GM18499 (cell line): ENCODE measurements around the gene SH3BGRL2.
"Not testable (repeated sequence)": the region's sequence is repeated elsewhere in the genome, so short reads cannot be mapped to it uniquely, and the experiment has no call there.

ENCODE experiments used
- ATAC-seq: cut with Tn5 transposase; IDR thresholded peaks from one replicate; pipeline ENCODE4 v1.9.1; 2021; ENCODE audit warnings: moderate number of reproducible peaks; ENCODE audit not compliant: insufficient read depth, unreplicated experiment

Gene SH3BGRL2

DNA sequence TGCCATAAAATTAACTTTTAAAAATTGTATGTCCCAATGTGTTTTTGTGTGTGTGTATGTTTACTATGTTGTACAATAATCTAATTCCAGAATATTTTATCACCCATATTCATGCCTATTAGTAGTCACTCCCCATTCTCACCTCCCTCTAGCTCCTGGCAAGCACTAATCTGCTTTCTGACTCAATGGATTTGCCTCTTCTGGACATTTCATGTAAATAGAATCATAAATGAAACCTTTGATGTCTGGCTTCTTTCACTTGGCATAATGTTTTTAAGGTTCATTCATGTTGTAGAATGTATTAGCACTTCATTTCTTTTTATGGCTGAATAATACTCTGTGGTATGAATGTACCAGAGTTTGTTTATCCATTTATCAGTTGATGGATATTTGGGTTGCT is 15.4 kb downstream of the SH3BGRL2 start:
- no peak for ATAC-seq

GRCh38 chr6:79647741-79648140 is 16.6 kb downstream of the SH3BGRL2 start:
- no peak for ATAC-seq

- ATAC-seq = no peak
Observed at GRCh38 chr6:79648328-79648727, 17.2 kb downstream of the SH3BGRL2 start.

DNA sequence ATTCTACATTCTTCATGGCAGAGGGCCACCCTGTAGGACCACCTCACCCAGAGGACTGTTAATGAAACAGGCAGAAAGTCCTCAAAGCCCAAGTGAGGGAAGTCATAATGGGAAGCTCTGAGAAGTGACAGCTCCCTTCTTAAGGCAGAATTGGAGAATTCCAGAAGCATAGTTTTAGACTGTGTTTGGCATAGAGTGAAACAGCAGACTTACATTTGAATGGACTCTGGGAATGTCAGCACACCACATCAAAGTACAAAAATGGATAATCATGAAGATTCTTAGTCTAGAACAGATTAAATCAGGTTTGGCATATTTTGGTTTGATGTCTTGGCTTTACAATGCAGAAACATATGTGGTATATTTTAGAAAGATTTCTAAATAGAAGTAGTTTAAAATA is 17.9 kb downstream of the SH3BGRL2 start:
- no peak for ATAC-seq

DNA sequence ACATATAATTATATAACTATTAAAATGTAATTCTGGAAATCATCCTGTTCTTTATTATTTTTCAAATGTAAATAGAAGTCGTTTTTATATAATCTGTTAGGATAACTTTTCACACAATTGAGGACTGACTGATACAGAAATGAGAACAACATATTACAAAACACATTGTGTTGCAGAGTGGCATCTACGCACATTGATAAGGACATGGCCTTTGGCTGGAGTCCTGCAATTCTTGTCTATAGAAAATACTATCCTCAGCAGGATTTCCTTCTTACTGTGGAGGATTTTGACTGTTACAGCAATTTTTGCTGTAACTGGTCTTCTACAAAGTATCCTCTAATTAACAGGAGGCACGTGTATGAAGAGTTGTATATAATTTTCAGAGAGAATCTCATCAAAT is 19.8 kb downstream of the SH3BGRL2 start:
- ATAC-seq = no peak

GRCh38 chr6:79656134-79656533 is 25.0 kb downstream of the SH3BGRL2 start:
- no peak for ATAC-seq

GRCh38 chr6:79657238-79657637 is 26.1 kb downstream of the SH3BGRL2 start:
- ATAC-seq = no peak

DNA sequence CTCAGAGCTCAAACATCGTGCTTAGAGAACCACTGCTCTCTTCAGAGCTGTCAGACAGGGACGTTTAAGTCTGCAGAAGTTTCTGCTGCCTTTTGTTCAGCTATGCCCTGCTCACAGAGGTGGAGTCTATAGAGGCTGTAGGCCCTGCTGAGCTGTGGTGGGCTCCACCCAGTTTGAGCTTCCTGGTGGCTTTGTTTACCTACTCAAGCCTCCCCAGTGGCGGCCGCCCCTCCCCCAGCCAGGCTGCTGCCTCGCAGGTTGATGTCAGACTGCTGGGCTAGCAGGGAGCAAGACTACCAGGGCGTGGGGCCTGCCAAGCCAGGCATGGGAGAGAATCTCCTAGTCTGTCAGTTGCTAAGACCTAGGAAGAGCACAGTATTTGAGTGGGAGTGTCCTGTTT is 32.5 kb downstream of the SH3BGRL2 start:
- ATAC-seq = not testable (repeated sequence)

GRCh38 chr6:79665725-79666551 is 34.8 kb downstream of the SH3BGRL2 start:
- no peak for ATAC-seq

GRCh38 chr6:79666634-79667033 is 35.5 kb downstream of the SH3BGRL2 start:
- no peak for ATAC-seq

GRCh38 chr6:79668381-79668780 is 37.3 kb downstream of the SH3BGRL2 start:
- ATAC-seq = no peak

DNA sequence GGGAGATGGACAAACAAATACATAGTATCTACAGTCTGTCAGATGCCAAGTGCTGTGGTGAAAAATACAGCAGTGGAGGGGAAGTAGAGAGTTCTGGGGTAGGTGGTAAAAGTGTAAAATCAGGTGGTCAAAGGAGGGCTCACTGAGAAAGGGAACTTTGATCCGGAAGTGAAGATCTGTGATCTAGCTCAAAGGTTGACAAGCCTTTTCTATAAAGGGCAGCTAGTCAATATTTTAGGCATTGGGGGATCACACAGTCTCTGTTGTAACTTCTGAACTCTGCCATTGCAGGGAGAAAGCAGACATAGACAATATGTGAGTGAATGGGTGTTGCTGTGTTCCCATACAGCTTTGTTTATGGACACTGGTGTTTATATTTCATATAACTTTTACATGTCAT is 38.6 kb downstream of the SH3BGRL2 start:
- ATAC-seq = no peak

GRCh38 chr6:79670789-79671188 is 39.7 kb downstream of the SH3BGRL2 start:
- ATAC-seq = no peak

- ATAC-seq = no peak
Observed at GRCh38 chr6:79671600-79672266, 40.6 kb downstream of the SH3BGRL2 start.

- no peak for ATAC-seq
Observed at GRCh38 chr6:79672631-79673111, 41.5 kb downstream of the SH3BGRL2 start.

DNA sequence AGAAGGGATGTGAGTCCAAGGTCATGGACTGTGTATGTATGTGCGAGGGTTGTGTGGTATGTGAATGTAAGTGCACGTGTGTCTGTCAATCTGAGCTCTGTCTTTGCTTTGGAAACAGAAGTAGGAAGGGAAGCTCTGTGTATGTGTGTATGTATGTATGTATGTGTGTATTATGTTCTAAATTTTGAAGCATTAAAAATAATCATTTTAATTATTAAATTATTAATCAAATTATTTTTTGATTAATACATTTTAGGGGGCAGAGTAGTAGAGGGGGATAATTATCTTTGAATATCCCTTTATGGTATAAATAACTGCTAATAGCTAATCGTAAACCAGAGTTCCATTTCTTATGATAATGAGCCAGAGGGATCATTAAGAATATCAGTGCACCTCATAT is 42.8 kb downstream of the SH3BGRL2 start:
- ATAC-seq = no peak

- ATAC-seq = no peak
Observed at GRCh38 chr6:79676785-79677736, 45.9 kb downstream of the SH3BGRL2 start.

DNA sequence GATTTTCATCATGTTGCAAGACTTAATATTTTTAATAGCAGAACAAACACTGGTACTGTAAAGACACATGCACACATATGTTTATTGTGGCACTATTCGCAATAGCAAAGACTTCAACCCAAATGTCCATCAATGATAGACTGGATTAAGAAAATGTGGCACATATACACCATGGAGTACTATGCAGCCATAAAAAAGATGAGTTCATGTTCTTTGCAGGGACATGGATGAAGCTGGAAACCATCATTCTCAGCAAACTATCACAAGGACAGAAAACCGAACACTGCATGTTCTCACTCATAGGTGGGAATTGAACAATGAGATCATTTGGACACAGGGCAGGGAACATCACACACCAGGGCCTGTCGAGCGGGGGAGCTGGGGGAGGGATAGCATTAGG is 51.6 kb downstream of the SH3BGRL2 start:
- ATAC-seq = not testable (repeated sequence)

- no peak for ATAC-seq
Observed at GRCh38 chr6:79684876-79685275, 53.7 kb downstream of the SH3BGRL2 start.

DNA sequence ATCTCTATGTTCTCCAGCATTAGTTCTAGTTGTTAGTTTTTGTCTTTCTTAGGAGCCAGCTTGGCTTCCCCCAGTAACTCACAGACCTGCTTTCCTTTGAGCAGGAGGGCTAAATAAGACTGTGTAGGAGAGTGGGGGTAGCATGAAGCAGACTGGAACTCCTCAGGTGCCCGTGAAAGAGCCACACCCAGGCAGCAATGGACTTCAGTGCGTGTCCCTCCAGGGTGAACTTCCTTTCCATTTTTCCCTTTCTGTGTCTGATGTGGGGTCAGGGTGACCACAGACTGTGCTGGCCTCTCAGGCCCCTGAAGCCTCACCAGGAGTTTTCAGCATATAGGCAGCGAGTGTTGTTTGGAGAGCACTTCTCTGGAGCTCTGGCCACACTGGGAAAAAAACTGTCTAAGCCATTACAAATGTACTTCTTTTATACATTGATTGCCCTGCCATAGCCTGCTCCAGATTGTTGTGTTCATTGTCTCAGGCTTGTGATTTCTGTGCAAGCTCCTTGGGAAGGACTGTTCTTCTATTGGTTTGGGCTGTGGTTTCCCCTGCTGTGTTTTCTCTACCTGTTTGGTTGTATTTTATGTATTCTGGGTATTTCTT is 55.7 kb downstream of the SH3BGRL2 start:
- ATAC-seq = no peak
